ENCODE results near the gene ARHGAP10. TPM values are rescaled to one million over a fixed set of nuclear protein-coding genes. Genes with fewer than 3 reads are reported as not detected.

The ARHGAP10 gene
- total RNA-seq, 1 experiment from 2014 or later = 4.8 TPM

DNA sequence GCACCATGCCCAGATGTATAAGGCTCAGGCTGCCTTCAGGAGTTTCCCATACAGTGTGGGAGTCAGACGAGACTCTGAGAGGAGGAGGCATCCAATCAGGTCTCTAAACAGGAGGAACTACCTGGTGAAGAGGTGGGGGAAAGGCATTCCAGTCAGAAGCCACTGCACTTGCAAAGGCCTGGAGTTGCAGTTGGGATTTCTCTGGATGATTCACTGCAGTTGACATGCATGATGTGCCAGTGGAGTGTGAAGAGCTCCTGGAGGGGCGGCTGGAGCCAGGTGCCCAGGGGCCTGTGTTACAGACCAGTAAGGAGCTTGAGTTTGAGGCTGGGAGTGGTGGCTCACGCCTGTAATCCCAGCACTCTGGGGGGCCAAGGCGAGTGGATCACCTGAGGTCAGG, 339.1 kb downstream of the ARHGAP10 start:
- BruUV-seq (replicated peaks) = no TSS peak
- Histone ChIP-seq H3K9me3 (ENCODE audit: low read depth, low read length, poor library complexity, severe bottlenecking) (peaks cover 6% of the 10 kb centered on the region), H3K4me1 (ENCODE audit: insufficient read depth, low read length, poor library complexity, severe bottlenecking) (no peaks in the 10 kb centered on the region), H3K4me3 (ENCODE audit: low read depth, low read length, poor library complexity, severe bottlenecking) (no peak overlapping the region), H3K27me3 (replicated peaks; ENCODE audit: insufficient read depth, low read depth, low read length, poor library complexity) (no peaks in the 10 kb centered on the region), H3K36me3 (ENCODE audit: insufficient read depth, low read length, poor library complexity, severe bottlenecking) (no peaks in the 10 kb centered on the region), H3K27ac (ENCODE audit: low read depth, low read length, poor library complexity, severe bottlenecking) (no peak overlapping the region)
- no peak for DNase-seq (ENCODE audit: low spot score)
- POLR2A ChIA-PET (ENCODE audit: low non-redundant PET) = no interaction called here
- CTCF ChIA-PET = no interaction called here
- intact Hi-C loops (cut with micrococcal nuclease; ENCODE audit: unreplicated experiment) = no loop called here
- TF ChIP-seq CTCF (conservative IDR thresholded peaks at IDR 0.05; ENCODE audit: low read depth, low read length) = no peak
- no peak for TF ChIP-seq EZH2 (IDR thresholded peaks at IDR 0.05; ENCODE audit: borderline replicate concordance, low read depth, low read length, poor library complexity, severe bottlenecking)

DNA sequence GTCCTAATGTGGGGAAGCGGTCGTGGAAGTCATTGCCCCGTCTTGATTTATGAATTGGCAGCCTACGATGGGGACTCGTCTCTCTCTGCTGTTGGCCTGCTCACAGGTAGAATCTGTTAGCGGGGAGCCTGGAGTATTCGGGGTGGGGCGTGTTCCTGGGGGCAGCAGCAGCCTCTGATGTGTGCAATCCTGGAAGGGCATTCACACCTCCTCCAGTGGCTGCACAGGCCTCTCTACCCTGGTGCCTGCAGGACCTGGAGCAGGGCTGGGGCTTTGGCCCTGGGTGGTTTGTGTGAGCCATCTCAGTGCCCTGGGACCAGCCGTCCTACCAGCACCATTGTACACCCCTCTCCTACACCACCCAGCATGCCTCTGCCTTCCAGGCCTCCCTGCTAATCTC, 340.9 kb downstream of the ARHGAP10 start:
- TF ChIP-seq CTCF (conservative IDR thresholded peaks at IDR 0.05; ENCODE audit: low read depth, low read length) (no peak), EZH2 (IDR thresholded peaks at IDR 0.05; ENCODE audit: borderline replicate concordance, low read depth, low read length, poor library complexity, severe bottlenecking) (no peak)
- intact Hi-C loops (cut with micrococcal nuclease; ENCODE audit: unreplicated experiment) = no loop called here
- ChIA-PET CTCF (no interaction called here), POLR2A (ENCODE audit: low non-redundant PET) (no interaction called here)
- no peak overlapping the region for H3K27ac ChIP-seq (ENCODE audit: low read depth, low read length, poor library complexity, severe bottlenecking)
- H3K36me3 ChIP-seq (ENCODE audit: insufficient read depth, low read length, poor library complexity, severe bottlenecking) = no peaks in the 10 kb centered on the region
- no TSS peak for BruUV-seq (replicated peaks)
- H3K4me3 ChIP-seq (ENCODE audit: low read depth, low read length, poor library complexity, severe bottlenecking) = no peak overlapping the region
- no peaks in the 10 kb centered on the region for H3K27me3 ChIP-seq (replicated peaks; ENCODE audit: insufficient read depth, low read depth, low read length, poor library complexity)
- H3K9me3 ChIP-seq (ENCODE audit: low read depth, low read length, poor library complexity, severe bottlenecking) = peaks cover 6% of the 10 kb centered on the region
- H3K4me1 ChIP-seq (ENCODE audit: insufficient read depth, low read length, poor library complexity, severe bottlenecking) = no peaks in the 10 kb centered on the region
- no peak for DNase-seq (ENCODE audit: low spot score)

GRCh38 chr4:148073349-148073748, 341.5 kb downstream of the ARHGAP10 start:
- H3K27ac ChIP-seq (ENCODE audit: low read depth, low read length, poor library complexity, severe bottlenecking) = no peak overlapping the region
- ChIA-PET CTCF (no interaction called here), POLR2A (ENCODE audit: low non-redundant PET) (no interaction called here)
- BruUV-seq (replicated peaks) = no TSS peak
- intact Hi-C loops (cut with micrococcal nuclease; ENCODE audit: unreplicated experiment) = no loop called here
- H3K36me3 ChIP-seq (ENCODE audit: insufficient read depth, low read length, poor library complexity, severe bottlenecking) = no peaks in the 10 kb centered on the region
- no peaks in the 10 kb centered on the region for H3K4me1 ChIP-seq (ENCODE audit: insufficient read depth, low read length, poor library complexity, severe bottlenecking)
- H3K4me3 ChIP-seq (ENCODE audit: low read depth, low read length, poor library complexity, severe bottlenecking) = no peak overlapping the region
- TF ChIP-seq CTCF (conservative IDR thresholded peaks at IDR 0.05; ENCODE audit: low read depth, low read length) (no peak), EZH2 (IDR thresholded peaks at IDR 0.05; ENCODE audit: borderline replicate concordance, low read depth, low read length, poor library complexity, severe bottlenecking) (no peak)
- H3K9me3 ChIP-seq (ENCODE audit: low read depth, low read length, poor library complexity, severe bottlenecking) = peaks cover 6% of the 10 kb centered on the region
- DNase-seq (ENCODE audit: low spot score) = no peak
- no peaks in the 10 kb centered on the region for H3K27me3 ChIP-seq (replicated peaks; ENCODE audit: insufficient read depth, low read depth, low read length, poor library complexity)

Data from A673 (cell line).